K562 (cell line): ENCODE data around the gene STK11. TPM values are rescaled to one million over a fixed set of nuclear protein-coding genes. Genes with fewer than 3 reads are reported as not detected.

Source experiments
- BMI1 ChIP-seq: fragments of 150-350 bp; IDR thresholded peaks from 2 replicates; pipeline ENCODE4 v1.6.1; 2014; ENCODE audit warnings: low read length
- CREB1 ChIP-seq, 2 experiments: sonication (generic) in 1 of 2; formaldehyde crosslinking in 1 of 2; IDR thresholded peaks; 2 replicates each; pipeline versions ENCODE4 v1.6.1 to v1.8.0; 2012 to 2022; ENCODE audit warnings: inconsistent platforms in 1 of 2, mild to moderate bottlenecking in 1 of 2, missing genetic modification reagents in 1 of 2, moderate library complexity in 1 of 2
- FOXJ2 ChIP-seq: fragments of 200-800 bp; sonication (Bioruptor generic); IDR thresholded peaks from 2 replicates; pipeline ENCODE4 v1.6.1; 2016; ENCODE audit warnings: missing genetic modification characterization, missing compliant biosample characterization
- JUND ChIP-seq, 2 experiments: IDR thresholded peaks; 2 replicates in 1 of 2; 3 replicates in 1 of 2; pipeline ENCODE4 v1.6.1; 2011; ENCODE audit warnings: borderline replicate concordance in 2 of 2, low read depth in 2 of 2, low read length in 2 of 2, improper control_type of control experiment in 1 of 2, missing biosample characterization in 1 of 2, missing genetic modification characterization in 1 of 2, missing genetic modification reagents in 1 of 2
- KLF1 ChIP-seq: fragments of 450-650 bp; IDR thresholded peaks from 2 replicates; pipeline ENCODE4 v1.6.1; 2016; ENCODE audit warnings: missing genetic modification characterization, missing compliant biosample characterization
- KLF16 ChIP-seq: IDR thresholded peaks from 2 replicates; pipeline ENCODE4 v1.6.1; 2016; ENCODE audit warnings: antibody characterized with exemption
- MAFF ChIP-seq: IDR thresholded peaks from 2 replicates; pipeline ENCODE4 v1.6.1; 2012; ENCODE audit warnings: low read length, improper control_type of control experiment
- RBBP5 ChIP-seq: fragments of 200-600 bp; sonication (generic); IDR thresholded peaks from 2 replicates; pipeline ENCODE4 v1.6.1; 2012; ENCODE audit warnings: borderline replicate concordance, mild to moderate bottlenecking, low read length, control low read depth, inconsistent platforms; ENCODE audit not compliant: insufficient read depth, poor library complexity, severe bottlenecking
- ZNF12 ChIP-seq: sonication (generic); formaldehyde crosslinking; IDR thresholded peaks from 2 replicates; pipeline ENCODE4 v1.4.0; 2020; ENCODE audit warnings: mild to moderate bottlenecking, missing genetic modification reagents
- ZNF143 ChIP-seq: sonication (generic); formaldehyde crosslinking; IDR thresholded peaks from 2 replicates; pipeline ENCODE4 v1.9.0; 2022; ENCODE audit warnings: mild to moderate bottlenecking, missing genetic modification reagents
- ZNF507 ChIP-seq: conservative IDR thresholded peaks from 2 replicates; pipeline ENCODE4 v1.6.1; 2017; ENCODE audit warnings: missing genetic modification characterization, missing compliant biosample characterization
- ZNF696 ChIP-seq: fragments of 250-450 bp; sonication (Bioruptor Pico); conservative IDR thresholded peaks from 2 replicates; pipeline ENCODE4 v1.4.0; 2020; ENCODE audit warnings: mild to moderate bottlenecking, moderate library complexity
- ZNF77 ChIP-seq: fragments of 250-450 bp; sonication (Bioruptor Pico); IDR thresholded peaks from 2 replicates; pipeline ENCODE4 v1.5.0; 2020
- ZNF780A ChIP-seq: fragments of 250-450 bp; sonication (Bioruptor Pico); IDR thresholded peaks from 2 replicates; pipeline ENCODE4 v1.5.0; 2021; ENCODE audit warnings: mild to moderate bottlenecking
- polyA plus RNA-seq, 8 experiments: library from polyadenylated mRNA; depleted of rRNA in 4 of 8; stranded (reverse) in 5 of 8; unstranded in 3 of 8; fragments of >200 nt; fragmentation: Nextera tagmentation in 2 of 8; fragmentation: Illumina TruSeq in 1 of 8; extraction: Ambion mirVana in 2 of 8; extraction: Trizol in 1 of 8; gene quantifications; 2 replicates each; pipeline versions ENCODE4 v1.2.1 to v1.2.3, GENCODE V29; 2011 to 2014; ENCODE audit warnings: inconsistent platforms in 1 of 8, missing spikeins in 1 of 8
- total RNA-seq, 7 experiments: library from RNA; depleted of rRNA in 6 of 7; stranded (reverse); fragments of >200 nt in 6 of 7; fragmentation: Illumina TruSeq in 2 of 7; extraction: Trizol in 2 of 7; gene quantifications; 2 replicates each; pipeline versions ENCODE4 v1.2.1 to v1.2.3, GENCODE V29; 2011 to 2021; ENCODE audit warnings: low replicate concordance in 1 of 7
- TF ChIP-seq, protein P1 (sequence below): fragments of 450-650 bp; IDR thresholded peaks from 2 replicates; pipeline ENCODE4 v1.6.1; 2017; ENCODE audit warnings: mild to moderate bottlenecking, moderate library complexity
- TF ChIP-seq, protein P2 (sequence below): fragments of 250-450 bp; sonication (Bioruptor Pico); IDR thresholded peaks from 2 replicates; pipeline ENCODE4 v1.4.0; 2020; ENCODE audit warnings: mild to moderate bottlenecking, moderate library complexity, borderline replicate concordance
- TF ChIP-seq, protein P3 (sequence below): fragments of 450-650 bp; IDR thresholded peaks from 2 replicates; pipeline ENCODE4 v1.6.1; 2018; ENCODE audit warnings: mild to moderate bottlenecking, low read depth; ENCODE audit not compliant: partially characterized antibody
- TF ChIP-seq, protein P4 (sequence below): fragments of 450-650 bp; formaldehyde crosslinking; IDR thresholded peaks from 2 replicates; pipeline ENCODE4 v1.4.0; 2022; ENCODE audit warnings: missing genetic modification characterization
- TF ChIP-seq, protein P5 (sequence below): fragments of 250-450 bp; sonication (Bioruptor Pico); IDR thresholded peaks from 2 replicates; pipeline ENCODE4 v1.4.0; 2020; ENCODE audit warnings: mild to moderate bottlenecking

STK11 gene
- total and polyA plus RNA-seq, 9 of the 15 experiments (the other 6 are each of a cell fraction or from before 2014, with no cell fraction given): 0.15 to 96.5 (median 31.7) TPM

DNA sequence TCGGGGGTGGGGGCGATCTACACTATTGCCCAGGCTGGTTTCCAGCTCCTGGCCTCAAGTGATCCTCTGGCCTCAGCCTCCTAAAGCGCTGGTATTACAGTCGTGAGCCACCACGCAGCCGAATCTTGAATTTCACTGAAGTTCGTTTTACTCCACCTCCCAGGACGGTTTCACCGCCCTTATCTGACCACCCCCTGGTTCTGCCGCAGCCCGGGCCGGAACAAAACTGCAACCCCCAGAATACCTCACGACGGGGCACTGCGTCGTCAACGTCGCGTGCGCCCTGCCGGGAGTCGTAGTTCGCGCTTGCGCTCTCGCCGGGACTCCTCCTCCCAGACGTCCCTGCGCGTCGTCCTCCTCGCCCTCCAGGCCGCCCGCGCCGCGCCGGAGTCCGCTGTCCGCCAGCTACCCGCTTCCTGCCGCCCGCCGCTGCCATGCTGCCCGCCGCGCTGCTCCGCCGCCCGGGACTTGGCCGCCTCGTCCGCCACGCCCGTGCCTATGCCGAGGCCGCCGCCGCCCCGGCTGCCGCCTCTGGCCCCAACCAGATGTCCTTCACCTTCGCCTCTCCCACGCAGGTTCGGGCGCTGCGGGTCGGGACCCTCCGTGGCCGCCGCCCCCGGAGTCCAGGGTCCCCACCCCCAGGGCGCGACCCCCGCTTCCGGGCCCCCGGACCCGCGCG, 36.0 kb downstream of the STK11 start, which contains the start of gene ATP5F1D (continued):
- TF ChIP-seq KLF1 (tag): no peak
- no peak for TF ChIP-seq MAFF
- TF ChIP-seq CREB1 (IDR thresholded peaks at IDR 0.05): peak; percentile 97
- peak; percentile 97 for TF ChIP-seq CREB1 (CRISPR knock-in tag; IDR thresholded peaks at IDR 0.05)
- TF ChIP-seq, protein P1, sequence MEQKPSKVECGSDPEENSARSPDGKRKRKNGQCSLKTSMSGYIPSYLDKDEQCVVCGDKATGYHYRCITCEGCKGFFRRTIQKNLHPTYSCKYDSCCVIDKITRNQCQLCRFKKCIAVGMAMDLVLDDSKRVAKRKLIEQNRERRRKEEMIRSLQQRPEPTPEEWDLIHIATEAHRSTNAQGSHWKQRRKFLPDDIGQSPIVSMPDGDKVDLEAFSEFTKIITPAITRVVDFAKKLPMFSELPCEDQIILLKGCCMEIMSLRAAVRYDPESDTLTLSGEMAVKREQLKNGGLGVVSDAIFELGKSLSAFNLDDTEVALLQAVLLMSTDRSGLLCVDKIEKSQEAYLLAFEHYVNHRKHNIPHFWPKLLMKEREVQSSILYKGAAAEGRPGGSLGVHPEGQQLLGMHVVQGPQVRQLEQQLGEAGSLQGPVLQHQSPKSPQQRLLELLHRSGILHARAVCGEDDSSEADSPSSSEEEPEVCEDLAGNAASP: no peak
- TF ChIP-seq RBBP5: peak; percentile 29
- TF ChIP-seq BMI1: no peak
- no peak for TF ChIP-seq ZNF780A
- TF ChIP-seq, protein P2, sequence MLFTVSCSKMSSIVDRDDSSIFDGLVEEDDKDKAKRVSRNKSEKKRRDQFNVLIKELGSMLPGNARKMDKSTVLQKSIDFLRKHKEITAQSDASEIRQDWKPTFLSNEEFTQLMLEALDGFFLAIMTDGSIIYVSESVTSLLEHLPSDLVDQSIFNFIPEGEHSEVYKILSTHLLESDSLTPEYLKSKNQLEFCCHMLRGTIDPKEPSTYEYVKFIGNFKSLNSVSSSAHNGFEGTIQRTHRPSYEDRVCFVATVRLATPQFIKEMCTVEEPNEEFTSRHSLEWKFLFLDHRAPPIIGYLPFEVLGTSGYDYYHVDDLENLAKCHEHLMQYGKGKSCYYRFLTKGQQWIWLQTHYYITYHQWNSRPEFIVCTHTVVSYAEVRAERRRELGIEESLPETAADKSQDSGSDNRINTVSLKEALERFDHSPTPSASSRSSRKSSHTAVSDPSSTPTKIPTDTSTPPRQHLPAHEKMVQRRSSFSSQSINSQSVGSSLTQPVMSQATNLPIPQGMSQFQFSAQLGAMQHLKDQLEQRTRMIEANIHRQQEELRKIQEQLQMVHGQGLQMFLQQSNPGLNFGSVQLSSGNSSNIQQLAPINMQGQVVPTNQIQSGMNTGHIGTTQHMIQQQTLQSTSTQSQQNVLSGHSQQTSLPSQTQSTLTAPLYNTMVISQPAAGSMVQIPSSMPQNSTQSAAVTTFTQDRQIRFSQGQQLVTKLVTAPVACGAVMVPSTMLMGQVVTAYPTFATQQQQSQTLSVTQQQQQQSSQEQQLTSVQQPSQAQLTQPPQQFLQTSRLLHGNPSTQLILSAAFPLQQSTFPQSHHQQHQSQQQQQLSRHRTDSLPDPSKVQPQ (CRISPR knock-in tag): no peak
- TF ChIP-seq ZNF12: no peak
- TF ChIP-seq KLF16: no peak
- peak; percentile 75 for TF ChIP-seq JUND (IDR thresholded peaks at IDR 0.05; ENCODE audit: borderline replicate concordance, low read depth, low read length)
- TF ChIP-seq JUND (tag; IDR thresholded peaks at IDR 0.05; ENCODE audit: borderline replicate concordance, low read depth, low read length): peak; percentile 55; the same call in 1 of the 3 replicates
- peak; percentile 93 for TF ChIP-seq ZNF143 (CRISPR knock-in tag)
- TF ChIP-seq, protein P3, sequence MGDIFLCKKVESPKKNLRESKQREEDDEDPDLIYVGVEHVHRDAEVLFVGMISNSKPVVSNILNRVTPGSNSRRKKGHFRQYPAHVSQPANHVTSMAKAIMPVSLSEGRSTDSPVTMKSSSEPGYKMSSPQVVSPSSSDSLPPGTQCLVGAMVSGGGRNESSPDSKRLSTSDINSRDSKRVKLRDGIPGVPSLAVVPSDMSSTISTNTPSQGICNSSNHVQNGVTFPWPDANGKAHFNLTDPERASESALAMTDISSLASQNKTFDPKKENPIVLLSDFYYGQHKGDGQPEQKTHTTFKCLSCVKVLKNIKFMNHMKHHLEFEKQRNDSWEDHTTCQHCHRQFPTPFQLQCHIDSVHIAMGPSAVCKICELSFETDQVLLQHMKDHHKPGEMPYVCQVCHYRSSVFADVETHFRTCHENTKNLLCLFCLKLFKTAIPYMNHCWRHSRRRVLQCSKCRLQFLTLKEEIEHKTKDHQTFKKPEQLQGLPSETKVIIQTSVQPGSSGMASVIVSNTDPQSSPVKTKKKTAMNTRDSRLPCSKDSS: no peak
- TF ChIP-seq, protein P4, sequence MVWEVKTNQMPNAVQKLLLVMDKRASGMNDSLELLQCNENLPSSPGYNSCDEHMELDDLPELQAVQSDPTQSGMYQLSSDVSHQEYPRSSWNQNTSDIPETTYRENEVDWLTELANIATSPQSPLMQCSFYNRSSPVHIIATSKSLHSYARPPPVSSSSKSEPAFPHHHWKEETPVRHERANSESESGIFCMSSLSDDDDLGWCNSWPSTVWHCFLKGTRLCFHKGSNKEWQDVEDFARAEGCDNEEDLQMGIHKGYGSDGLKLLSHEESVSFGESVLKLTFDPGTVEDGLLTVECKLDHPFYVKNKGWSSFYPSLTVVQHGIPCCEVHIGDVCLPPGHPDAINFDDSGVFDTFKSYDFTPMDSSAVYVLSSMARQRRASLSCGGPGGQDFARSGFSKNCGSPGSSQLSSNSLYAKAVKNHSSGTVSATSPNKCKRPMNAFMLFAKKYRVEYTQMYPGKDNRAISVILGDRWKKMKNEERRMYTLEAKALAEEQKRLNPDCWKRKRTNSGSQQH (CRISPR knock-in tag): no peak
- TF ChIP-seq ZNF77: no peak
- TF ChIP-seq ZNF507 (tag): no peak
- TF ChIP-seq, protein P5, sequence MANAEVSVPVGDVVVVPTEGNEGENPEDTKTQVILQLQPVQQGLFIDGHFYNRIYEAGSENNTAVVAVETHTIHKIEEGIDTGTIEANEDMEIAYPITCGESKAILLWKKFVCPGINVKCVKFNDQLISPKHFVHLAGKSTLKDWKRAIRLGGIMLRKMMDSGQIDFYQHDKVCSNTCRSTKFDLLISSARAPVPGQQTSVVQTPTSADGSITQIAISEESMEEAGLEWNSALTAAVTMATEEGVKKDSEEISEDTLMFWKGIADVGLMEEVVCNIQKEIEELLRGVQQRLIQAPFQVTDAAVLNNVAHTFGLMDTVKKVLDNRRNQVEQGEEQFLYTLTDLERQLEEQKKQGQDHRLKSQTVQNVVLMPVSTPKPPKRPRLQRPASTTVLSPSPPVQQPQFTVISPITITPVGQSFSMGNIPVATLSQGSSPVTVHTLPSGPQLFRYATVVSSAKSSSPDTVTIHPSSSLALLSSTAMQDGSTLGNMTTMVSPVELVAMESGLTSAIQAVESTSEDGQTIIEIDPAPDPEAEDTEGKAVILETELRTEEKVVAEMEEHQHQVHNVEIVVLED (CRISPR knock-in tag): peak; percentile 99
- TF ChIP-seq ZNF696: no peak
- TF ChIP-seq FOXJ2 (tag): no peak
